NK-92 (cell line): ENCODE data around the gene MYL7.

Experiments
- DNase-seq: peaks from one replicate; lab custom pipeline; 2025; ENCODE audit not compliant: unreplicated experiment; lab: John Stamatoyannopoulos, UW

The MYL7 gene

DNA sequence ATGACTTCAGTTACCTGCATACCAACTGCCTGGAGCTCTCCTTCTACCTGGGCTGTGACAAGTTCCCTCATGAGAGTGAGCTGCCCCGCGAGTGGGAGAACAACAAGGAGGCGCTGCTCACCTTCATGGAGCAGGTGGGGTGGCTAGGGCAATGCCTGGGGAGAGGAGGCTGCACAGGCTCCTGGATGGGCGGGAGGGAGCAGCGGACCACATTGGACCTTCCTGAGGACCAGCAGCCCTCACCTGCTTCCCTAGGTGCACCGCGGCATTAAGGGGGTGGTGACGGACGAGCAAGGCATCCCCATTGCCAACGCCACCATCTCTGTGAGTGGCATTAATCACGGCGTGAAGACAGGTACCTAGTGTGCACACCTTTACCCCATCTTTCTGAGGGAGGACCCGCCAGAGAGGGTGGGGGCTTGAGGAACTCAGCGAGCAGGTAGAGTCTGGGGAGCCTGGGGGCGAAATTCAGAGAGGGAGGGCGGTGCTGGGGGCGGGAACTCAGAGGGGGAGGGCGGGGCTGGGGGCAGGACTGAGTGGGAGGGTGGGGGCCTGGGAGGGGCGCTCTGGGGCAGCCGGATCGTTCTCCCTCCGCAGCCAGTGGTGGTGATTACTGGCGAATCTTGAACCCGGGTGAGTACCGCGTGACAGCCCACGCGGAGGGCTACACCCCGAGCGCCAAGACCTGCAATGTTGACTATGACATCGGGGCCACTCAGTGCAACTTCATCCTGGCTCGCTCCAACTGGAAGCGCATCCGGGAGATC, 28.0 kb downstream of the MYL7 start:
- no peak for DNase-seq

DNA sequence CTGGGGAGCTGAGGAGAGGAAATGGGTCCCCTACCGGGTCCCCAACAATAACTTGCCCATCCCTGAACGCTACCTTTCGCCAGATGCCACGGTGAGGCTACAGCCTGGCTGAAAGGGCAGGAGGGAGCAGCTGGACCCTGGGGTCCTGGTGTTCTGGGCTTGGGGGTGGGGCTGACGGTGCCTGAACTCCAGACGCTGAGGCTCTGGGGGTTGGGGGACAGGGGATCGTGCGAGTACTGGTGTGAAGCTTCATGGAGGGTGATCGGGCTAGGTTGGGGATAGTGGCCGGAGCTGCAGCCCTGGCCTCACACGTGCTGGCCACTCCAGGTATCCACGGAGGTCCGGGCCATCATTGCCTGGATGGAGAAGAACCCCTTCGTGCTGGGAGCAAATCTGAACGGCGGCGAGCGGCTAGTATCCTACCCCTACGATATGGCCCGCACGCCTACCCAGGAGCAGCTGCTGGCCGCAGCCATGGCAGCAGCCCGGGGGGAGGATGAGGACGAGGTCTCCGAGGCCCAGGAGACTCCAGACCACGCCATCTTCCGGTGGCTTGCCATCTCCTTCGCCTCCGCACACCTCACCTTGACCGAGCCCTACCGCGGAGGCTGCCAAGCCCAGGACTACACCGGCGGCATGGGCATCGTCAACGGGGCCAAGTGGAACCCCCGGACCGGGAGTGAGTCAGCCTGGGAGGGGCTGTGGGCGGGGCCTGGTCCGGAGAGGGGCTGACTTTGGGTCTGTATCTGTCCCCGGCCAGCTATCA, 28.7 kb downstream of the MYL7 start:
- DNase-seq: no peak

DNA sequence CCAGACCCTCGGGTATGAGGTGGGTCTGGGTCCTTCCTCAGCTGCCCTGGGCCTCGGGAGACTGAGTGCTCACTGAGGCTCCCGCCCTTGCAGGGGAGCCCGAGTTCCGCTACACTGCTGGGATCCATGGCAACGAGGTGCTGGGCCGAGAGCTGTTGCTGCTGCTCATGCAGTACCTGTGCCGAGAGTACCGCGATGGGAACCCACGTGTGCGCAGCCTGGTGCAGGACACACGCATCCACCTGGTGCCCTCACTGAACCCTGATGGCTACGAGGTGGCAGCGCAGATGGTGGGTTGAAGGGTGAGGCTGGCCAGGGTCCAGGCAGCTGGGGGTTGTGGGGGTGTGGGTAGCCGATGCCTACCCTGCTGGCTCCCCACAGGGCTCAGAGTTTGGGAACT, 29.4 kb downstream of the MYL7 start:
- DNase-seq: no peak

DNA sequence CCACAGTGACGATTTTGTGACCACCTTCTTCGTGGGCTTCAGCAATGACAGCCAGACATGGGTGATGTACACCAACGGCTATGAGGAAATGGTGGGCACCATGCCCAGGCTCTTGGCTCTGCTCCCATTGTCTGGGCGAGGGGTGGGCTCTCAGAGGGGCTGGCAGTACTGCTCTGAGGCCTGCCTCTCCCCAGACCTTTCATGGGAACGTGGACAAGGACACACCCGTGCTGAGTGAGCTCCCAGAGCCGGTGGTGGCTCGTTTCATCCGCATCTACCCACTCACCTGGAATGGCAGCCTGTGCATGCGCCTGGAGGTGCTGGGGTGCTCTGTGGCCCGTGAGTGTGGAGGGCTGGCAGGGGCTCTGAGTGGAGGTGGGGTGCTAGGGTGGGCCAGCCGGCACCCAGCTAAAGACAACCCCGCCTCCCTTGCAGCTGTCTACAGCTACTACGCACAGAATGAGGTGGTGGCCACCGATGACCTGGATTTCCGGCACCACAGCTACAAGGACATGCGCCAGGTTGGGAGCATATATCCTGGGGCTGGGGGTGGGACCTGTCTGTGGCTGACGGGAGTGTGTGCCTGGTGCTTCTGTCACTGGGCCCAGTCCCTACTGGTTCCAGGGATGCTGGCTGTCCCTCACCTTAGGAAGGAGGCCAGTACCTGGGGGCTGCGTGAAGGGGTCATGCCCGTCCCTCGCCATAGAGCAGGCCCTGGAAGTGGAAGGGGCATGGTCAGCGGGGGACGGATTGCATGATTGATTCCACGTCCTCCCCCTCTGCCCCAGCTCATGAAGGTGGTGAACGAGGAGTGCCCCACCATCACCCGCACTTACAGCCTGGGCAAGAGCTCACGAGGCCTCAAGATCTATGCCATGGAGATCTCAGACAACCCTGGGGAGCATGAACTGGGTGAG, 30.2 kb downstream of the MYL7 start:
- no peak for DNase-seq

DNA sequence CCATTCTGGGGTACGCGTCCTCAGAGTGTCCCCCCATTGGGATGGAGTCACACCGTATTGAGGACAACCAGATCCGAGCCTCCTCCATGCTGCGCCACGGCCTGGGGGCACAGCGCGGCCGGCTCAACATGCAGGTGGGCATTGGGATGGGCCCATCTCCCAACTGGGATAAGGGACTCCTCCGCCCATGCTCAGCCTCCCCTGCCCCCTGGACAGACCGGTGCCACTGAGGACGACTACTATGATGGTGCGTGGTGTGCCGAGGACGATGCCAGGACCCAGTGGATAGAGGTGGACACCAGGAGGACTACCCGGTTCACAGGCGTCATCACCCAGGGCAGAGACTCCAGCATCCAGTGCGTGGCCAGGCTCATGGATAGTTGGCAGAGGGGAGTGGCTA, 31.1 kb downstream of the MYL7 start:
- no peak for DNase-seq

DNA sequence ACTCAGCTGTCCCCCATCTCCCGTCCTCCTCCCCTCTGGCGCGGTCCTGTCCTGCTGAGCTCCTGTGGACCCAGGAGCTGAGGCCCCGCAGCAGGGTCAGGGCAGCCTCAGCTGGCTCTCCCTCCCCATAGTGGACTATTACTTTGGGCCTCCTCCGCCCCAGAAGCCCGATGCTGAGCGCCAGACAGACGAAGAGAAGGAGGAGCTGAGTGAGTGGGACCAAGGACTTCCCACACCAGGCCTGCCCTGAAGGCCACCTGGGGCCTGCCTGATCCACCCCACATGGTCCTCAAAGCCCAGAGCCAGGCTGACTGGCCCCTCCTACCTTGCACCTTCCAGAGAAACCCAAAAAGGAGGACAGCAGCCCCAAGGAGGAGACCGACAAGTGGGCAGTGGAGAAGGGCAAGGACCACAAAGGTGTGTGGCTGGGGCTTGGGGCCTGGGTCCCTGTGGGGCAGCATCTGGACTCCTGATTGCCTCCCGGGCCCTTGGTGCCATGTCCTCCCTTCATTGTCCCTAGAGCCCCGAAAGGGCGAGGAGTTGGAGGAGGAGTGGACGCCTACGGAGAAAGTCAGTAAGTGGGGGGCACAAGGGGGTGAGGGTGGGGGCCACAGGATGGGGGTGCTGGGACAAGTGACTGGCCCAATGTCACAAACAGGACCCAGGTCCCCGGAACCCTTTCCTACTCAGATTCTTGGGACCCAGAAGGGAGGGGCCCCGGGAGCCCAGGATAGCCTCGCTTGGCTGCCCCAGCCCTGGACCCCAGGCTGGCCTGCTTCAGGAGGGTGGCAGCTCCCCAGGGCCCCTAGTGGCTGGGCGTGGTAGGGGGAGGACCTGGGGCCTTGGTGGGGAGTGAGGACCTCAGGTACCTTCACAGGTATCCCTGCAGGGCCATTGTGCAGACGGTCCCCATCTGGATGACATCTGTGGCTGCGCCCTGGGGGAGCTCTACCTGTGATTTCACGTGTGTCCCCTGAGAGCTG, 32.1 kb downstream of the MYL7 start:
- DNase-seq: no peak

DNA sequence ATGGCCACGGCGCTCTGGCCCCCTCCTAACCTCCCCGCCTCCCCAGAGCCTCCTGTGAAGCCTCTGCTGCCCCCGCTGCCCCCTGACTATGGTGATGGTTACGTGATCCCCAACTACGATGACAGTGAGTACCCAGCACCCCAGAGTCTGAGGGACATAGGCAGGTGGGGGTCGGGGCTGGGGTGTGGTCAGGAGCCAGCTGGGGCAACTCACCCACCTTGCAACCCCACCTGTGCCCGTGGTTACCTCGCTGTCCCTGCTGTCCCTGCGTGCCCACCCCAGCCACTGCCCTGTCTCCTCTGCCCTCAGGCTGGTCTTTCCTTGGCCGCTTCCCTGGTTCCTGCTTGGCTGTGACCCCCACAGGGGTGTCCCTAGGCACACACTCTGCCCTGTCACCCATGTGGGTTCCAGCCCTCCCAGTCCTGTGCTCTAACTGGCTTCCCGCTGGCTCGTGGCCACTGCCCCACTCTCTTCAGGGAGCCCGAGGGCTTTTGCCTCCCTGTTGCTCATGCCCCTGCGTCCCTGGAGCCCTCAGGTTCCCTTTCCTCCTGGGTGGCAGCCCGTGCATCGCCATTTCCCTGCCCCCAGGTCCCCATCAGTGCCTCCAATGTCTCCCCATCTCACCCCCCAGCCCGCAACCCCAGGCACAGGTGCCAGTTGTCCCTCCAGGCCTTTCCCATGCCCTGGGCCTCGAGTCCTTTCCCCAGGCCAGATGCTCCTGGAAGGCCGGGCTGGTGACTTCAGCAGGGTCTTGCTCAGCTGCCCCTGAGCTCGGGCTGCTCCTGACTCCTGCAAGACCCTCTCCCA, 33.0 kb downstream of the MYL7 start:
- DNase-seq: no peak

DNA sequence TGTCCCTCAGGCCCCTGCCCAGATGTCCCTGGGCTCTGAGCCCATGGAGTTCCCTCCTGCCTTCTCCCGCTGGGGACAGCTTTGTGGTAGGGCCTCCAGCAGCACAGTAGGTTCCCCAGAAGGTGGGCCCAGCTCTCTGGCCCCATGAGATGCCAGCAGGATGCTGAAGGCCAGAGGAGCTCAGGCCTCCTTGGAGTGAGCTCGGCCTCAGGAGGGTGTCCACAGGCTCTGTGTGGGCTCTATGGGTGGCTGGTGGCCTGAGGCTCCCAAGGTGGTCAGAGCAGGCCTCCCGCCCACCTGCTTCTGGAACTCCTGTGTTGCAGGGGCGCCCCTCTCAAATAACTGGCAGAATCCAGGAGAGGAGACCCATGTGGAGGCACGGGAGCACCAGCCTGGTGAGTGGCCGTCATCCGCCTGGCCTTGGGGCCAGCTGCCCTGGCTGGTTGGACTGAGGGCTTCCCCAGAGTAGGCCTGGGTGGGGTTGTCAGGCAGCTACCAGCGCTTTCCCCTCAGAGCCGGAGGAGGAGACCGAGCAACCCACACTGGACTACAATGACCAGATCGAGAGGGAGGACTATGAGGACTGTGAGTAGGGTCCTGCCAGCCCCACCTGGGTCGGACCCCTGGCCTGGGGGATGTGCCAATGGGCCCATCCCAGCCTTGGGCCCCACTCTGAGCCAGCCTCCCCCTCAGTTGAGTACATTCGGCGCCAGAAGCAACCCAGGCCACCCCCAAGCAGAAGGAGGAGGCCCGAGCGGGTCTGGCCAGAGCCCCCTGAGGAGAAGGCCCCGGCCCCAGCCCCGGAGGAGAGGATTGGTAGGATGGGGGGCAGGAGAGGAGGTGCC, 33.8 kb downstream of the MYL7 start:
- no peak for DNase-seq

DNA sequence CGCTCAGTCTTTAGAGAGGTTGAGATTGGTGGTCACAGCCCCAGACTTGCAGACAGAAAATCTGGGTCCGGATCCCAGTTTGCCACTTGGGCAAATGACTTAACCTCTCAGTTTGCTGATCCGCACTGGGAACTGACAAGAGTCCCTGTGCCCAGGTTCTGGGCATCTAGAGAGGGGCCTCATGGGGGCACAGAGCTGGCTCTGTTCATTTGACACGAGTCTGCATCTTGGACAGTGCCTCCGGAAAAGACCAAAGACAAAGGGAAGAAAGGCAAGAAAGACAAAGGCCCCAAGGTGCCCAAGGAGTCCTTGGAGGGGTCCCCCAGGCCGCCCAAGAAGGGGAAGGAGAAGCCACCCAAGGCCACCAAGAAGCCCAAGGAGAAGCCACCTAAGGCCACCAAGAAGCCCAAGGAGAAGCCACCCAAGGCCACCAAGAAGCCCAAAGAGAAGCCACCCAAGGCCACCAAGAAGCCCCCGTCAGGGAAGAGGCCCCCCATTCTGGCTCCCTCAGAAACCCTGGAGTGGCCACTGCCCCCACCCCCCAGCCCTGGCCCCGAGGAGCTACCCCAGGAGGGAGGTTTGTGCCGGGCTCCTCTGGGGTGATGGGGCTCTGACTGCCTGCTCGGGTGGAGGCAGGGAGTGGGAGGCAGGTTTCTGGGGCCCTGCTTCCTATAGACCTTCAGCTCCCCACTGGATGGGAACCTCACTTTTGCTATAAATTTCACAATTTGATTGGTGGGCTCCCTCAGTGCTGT, 34.6 kb downstream of the MYL7 start:
- no peak for DNase-seq

DNA sequence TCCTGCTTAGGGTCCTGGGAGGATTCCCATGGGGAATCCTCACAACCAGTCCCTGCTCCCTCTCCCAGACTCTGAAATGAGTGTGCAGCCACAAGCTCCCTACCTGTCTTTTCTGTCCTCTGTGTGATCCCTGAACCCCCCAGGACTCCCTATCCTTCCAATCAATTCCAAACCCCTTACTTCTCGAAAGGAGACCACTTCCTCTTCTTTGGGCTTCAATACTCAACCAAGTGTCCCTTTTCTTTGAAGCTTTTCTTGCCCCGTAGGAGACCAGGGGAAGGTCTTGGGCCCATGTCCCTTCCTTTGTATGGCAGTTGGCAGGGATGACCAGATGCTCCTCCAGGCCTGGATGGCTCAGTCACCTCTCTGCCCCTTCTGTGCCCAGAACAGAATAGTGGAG, 35.3 kb downstream of the MYL7 start:
- no peak for DNase-seq

DNA sequence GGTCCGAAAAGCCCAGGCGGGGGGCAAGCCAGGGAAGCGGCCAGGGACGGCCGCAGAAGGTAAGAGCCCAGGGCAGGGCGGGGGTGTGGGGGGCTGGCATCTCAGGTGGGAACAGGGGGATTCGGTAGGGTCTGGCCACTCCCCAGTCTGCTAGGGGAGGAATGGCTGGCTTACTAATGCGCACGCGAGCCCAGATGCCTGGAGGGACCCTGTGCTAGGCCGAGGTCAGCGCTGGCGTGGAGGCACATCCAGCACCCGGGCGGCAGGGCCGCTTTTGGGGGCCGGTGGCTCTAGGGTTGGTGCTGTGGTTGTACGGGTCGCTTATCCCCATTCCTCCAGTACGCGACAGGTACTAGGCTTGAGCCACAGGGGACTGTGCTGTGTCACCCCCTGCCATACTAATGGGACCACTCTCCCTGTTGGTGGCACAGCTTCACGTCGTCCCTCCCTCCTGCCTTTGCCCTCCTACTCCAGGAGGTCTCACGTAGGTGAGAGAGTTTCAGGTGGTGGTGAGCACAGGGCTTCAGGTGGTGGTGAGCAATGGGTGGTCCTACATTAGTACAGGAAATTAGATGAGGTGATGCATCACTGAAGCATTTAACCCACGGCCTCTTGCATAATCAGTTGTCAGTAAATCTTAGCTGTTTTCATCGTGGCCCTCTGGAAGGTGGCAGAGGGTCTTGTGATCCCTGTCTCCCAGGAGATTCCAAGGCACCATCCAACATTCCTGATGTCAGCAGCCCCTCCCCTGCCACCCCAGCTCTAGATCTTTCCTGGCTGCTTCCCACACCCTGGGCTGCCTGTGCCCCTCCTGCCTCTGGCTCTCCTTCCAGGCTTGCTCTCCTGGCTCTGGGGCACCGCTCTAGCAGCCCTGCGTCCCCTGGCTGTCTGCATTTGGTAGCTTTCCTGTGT, 36.0 kb downstream of the MYL7 start:
- no peak for DNase-seq

DNA sequence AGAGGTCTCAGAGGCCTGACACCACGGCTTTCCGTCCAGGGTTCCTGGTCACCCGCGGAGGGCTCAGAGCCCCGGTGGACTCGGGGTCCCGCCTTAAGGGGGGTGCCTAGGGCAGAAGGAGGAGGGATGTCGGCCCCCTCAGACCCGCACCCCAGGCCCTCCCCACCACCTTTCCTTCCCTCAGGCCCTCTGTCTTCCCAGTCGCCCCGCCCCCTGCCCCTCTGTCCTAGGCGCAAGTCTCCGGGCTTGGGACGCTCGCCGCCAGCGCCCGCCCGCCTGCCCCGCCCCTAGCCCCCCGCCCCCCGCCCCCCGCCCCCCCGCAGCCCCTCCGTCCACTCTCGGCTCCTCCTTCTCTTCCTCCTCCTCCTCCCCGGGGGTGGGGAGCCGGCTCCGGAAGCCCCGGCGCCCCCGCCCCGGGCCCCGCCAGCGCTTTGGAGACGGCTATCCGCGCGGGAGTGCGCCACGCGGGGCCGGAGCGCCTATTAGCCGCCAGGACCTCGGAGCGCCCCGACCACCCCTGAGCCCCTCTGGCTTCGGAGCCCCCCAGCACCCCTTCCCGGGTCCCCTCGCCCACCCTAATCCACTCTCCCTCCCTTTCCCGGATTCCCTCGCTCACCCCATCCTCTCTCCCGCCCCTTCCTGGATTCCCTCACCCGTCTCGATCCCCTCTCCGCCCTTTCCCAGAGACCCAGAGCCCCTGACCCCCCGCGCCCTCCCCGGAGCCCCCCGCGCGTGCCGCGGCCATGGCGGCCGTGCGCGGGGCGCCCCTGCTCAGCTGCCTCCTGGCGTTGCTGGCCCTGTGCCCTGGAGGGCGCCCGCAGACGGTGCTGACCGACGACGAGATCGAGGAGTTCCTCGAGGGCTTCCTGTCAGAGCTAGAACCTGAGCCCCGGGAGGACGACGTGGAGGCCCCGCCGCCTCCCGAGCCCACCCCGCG, 36.9 kb downstream of the MYL7 start, which contains the start of gene AEBP1:
Gene AEBP1 (plus strand): TSS at position 423 of the 937 bp plus-strand sequence. CDS start 321 bp downstream, at position 744.
- no peak for DNase-seq

DNA sequence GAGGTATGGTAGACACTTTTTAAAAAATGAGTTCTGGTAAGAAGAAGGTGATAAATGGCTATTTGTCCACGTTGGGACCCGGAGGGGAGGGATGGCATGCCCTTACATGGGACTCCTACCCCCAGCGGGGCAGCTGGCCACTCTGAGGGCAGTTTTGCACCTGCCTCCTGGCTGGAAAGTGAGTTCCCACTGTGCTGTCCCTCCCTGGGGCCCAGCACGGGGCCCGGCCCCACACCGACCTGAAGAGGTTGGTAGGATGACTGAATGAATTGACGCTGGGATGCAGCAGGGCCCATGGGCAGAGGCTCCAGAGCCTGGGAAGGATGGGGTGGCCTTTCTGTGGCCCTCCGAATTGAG, 37.6 kb downstream of the MYL7 start:
- no peak for DNase-seq

DNA sequence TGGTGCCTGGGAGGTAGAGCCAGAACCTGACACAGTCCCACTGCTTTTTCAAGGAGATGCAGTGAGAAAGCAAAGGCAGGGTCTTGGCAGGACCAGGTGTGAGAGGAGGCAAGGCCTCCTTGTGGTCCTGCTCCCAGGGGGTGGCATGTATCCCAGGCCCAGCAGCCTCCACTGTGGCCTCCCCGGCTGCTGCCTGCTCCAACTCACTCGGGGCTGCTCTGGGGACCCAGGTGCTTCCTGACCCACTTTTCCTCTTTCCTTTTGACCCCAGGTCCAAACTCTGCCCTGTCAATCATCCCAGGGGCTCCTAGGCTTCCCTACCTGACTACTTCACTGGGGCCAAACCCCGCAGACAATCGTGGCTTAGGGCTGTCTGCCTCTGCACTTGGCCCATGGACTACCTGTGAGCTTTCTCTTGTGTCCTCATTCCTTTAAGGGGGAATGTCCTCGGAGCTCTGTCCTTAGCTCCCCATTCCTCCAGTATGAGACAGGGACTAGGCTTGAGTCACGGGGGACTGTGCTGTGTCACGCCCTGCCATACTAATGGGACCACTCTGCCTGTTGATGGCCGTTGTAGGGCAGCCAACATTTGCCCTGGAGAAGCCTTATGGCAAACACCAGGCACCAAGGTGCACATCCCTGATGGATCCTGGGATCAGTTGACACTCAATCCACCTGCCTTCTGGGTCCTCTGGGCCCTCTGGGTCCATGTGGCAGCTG, 38.1 kb downstream of the MYL7 start:
- DNase-seq: no peak
